ENCODE results near the gene TMC1. TPM values are rescaled to one million over a fixed set of nuclear protein-coding genes. Genes with fewer than 3 reads are reported as not detected.

TMC1 gene
- total and polyA plus RNA-seq, 12 donors, result 0.01 to 0.67 (median 0.43) TPM; not detected in 6

DNA sequence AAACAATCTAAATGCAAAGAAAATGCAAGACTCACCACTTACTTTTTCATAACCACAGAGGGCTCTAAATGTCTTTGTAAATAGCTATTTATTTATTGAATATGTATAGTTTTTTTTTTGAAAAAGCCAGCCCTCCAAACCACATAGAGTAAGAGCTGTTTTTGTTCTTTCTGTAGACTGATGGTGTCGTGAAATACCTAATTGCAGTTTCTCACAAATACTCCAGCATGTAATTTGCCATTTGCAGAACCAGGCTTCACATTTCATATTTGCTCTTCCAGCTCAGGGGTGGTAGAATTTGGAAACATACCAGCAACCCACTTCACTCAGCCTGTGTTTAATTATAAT is 159.8 kb downstream of the TMC1 start:
- ATAC-seq, result no peak
- 66 to 79% methylated on average over 1 of the region's 1 CpG for WGBS, 2 donors
- intact Hi-C loops (cut with DNase I), result loop anchor here in 1 of 10 donors (5.0 kb wide), 1 partner anchor 49 kb away; no protein-coding TSS in a partner anchor
- no peak overlapping the region for H3K4me3 ChIP-seq
- no peaks in the 10 kb centered on the region for H3K4me1 ChIP-seq
- TF ChIP-seq, protein P1, sequence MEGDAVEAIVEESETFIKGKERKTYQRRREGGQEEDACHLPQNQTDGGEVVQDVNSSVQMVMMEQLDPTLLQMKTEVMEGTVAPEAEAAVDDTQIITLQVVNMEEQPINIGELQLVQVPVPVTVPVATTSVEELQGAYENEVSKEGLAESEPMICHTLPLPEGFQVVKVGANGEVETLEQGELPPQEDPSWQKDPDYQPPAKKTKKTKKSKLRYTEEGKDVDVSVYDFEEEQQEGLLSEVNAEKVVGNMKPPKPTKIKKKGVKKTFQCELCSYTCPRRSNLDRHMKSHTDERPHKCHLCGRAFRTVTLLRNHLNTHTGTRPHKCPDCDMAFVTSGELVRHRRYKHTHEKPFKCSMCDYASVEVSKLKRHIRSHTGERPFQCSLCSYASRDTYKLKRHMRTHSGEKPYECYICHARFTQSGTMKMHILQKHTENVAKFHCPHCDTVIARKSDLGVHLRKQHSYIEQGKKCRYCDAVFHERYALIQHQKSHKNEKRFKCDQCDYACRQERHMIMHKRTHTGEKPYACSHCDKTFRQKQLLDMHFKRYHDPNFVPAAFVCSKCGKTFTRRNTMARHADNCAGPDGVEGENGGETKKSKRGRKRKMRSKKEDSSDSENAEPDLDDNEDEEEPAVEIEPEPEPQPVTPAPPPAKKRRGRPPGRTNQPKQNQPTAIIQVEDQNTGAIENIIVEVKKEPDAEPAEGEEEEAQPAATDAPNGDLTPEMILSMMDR (IDR thresholded peaks at IDR 0.05), result no peak
- no peaks in the 10 kb centered on the region for H3K36me3 ChIP-seq
- H3K9me3 ChIP-seq, result no peaks in the 10 kb centered on the region
- no peak for DNase-seq
- H3K27me3 ChIP-seq, result no peaks in the 10 kb centered on the region
- H3K27ac ChIP-seq, result no peak overlapping the region

- Histone ChIP-seq H3K36me3 (no peaks in the 10 kb centered on the region), H3K9me3 (peaks cover 0 to 1% (median 0%) of the 10 kb centered on the region in 11 donors), H3K27ac (no peak overlapping the region), H3K27me3 (no peaks in the 10 kb centered on the region), H3K4me3 (no peak overlapping the region), H3K4me1 (no peaks in the 10 kb centered on the region)
- intact Hi-C loops (cut with DNase I), result loop anchor here in 1 of 10 donors (5.0 kb wide), 1 partner anchor 52 kb away; no protein-coding TSS in a partner anchor
- DNase-seq (no peak), ATAC-seq (no peak)
- TF ChIP-seq, protein P1 (IDR thresholded peaks at IDR 0.05), result no peak
- WGBS, 2 donors, result 87 to 91% methylated on average over 2 of the region's 2 CpGs
Observed at GRCh38 chr9:72684615-72685014, 163.2 kb downstream of the TMC1 start.

DNA sequence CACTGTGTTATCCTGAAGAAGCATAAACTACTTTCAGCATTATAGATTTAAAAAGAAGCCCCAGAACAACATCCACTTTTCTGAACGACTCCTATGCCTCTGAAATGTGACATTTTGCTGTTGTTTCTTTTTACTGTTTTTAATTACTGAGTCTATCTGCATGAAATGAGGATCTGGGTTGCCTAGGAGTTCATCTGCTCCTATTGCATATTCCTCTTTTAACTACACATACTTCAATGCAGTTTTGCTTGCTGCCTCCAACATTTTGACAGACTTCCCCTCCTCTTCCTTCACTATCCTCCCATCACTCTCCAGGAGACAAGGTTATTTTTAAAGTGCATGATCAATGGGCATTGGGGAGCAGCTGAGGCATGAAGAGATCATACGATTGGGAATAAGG is 164.5 kb downstream of the TMC1 start:
- TF ChIP-seq, protein P1 (IDR thresholded peaks at IDR 0.05), result no peak
- Histone ChIP-seq H3K27ac (no peak overlapping the region), H3K27me3 (no peaks in the 10 kb centered on the region), H3K4me1 (no peaks in the 10 kb centered on the region), H3K9me3 (peaks cover 0 to 12% (median 0%) of the 10 kb centered on the region in 11 donors), H3K4me3 (no peak overlapping the region), H3K36me3 (no peaks in the 10 kb centered on the region)
- ATAC-seq, result no peak
- 69 to 73% methylated on average over 2 of the region's 2 CpGs for WGBS, 2 donors
- intact Hi-C loops (cut with DNase I), result no loop called here
- no peak for DNase-seq

GRCh38 chr9:72687331-72687730 is 165.9 kb downstream of the TMC1 start:
- intact Hi-C loops (cut with DNase I), result no loop called here
- no peaks in the 10 kb centered on the region for H3K36me3 ChIP-seq
- no peaks in the 10 kb centered on the region for H3K27me3 ChIP-seq
- no peak overlapping the region for H3K4me3 ChIP-seq
- H3K4me1 ChIP-seq, result no peaks in the 10 kb centered on the region
- DNase-seq, result no peak
- peaks cover 0 to 12% (median 0%) of the 10 kb centered on the region in 11 donors for H3K9me3 ChIP-seq
- TF ChIP-seq, protein P1 (IDR thresholded peaks at IDR 0.05), result no peak
- no peak overlapping the region for H3K27ac ChIP-seq
- no peak for ATAC-seq
